ENCODE data around the gene WASF2. TPM values are rescaled to one million over a fixed set of nuclear protein-coding genes. Genes with fewer than 3 reads are reported as not detected.

WASF2 gene
- total RNA-seq, 4 donors from 2014 or later, result 74.7 to 107 (median 79.8) TPM

DNA sequence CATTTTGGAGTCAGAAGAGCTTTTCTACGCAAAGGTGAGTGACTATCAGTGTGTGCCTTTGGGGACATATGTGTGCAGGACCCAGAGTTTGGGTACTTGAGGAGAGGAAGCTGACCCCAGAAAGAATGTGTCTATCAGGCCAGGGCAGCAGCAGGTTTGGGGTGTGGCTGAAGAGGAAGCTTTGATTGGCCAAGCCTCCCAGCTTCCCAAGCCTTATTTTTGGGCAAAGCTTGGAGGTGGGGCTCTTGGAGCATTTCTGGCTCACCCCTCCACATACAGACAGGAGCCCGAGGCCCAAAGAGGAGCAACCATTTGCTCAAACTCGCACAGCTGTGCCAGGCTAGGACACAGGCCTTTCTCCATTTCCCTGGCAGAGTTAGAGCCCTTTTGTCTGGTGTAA is 92.9 kb downstream of the WASF2 start:
- peaks cover 0 to 72% (median 9%) of the 10 kb centered on the region in 3 donors for H3K4me1 ChIP-seq
- no peak overlapping the region for H3K4me3 ChIP-seq
- no peaks in the 10 kb centered on the region for H3K27me3 ChIP-seq
- no peak overlapping the region for H3K27ac ChIP-seq
- 42% methylated on average over 2 of the region's 3 CpGs; no CpG with 5 or more reads in 1 of the 2 donors for WGBS, 2 donors (ENCODE audit: low coverage in 1 of 2)
- no peak for TF ChIP-seq POLR2AphosphoS5 (IDR thresholded peaks at IDR 0.05)
- TF ChIP-seq, protein P1, sequence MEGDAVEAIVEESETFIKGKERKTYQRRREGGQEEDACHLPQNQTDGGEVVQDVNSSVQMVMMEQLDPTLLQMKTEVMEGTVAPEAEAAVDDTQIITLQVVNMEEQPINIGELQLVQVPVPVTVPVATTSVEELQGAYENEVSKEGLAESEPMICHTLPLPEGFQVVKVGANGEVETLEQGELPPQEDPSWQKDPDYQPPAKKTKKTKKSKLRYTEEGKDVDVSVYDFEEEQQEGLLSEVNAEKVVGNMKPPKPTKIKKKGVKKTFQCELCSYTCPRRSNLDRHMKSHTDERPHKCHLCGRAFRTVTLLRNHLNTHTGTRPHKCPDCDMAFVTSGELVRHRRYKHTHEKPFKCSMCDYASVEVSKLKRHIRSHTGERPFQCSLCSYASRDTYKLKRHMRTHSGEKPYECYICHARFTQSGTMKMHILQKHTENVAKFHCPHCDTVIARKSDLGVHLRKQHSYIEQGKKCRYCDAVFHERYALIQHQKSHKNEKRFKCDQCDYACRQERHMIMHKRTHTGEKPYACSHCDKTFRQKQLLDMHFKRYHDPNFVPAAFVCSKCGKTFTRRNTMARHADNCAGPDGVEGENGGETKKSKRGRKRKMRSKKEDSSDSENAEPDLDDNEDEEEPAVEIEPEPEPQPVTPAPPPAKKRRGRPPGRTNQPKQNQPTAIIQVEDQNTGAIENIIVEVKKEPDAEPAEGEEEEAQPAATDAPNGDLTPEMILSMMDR (IDR thresholded peaks at IDR 0.05), result no peak
- no peak for TF ChIP-seq EP300 (IDR thresholded peaks at IDR 0.05)
- no peak for TF ChIP-seq POLR2A (IDR thresholded peaks at IDR 0.05)
- ATAC-seq, result no peak
- no peaks in the 10 kb centered on the region for H3K9me3 ChIP-seq
- H3K36me3 ChIP-seq, result no peaks in the 10 kb centered on the region

DNA sequence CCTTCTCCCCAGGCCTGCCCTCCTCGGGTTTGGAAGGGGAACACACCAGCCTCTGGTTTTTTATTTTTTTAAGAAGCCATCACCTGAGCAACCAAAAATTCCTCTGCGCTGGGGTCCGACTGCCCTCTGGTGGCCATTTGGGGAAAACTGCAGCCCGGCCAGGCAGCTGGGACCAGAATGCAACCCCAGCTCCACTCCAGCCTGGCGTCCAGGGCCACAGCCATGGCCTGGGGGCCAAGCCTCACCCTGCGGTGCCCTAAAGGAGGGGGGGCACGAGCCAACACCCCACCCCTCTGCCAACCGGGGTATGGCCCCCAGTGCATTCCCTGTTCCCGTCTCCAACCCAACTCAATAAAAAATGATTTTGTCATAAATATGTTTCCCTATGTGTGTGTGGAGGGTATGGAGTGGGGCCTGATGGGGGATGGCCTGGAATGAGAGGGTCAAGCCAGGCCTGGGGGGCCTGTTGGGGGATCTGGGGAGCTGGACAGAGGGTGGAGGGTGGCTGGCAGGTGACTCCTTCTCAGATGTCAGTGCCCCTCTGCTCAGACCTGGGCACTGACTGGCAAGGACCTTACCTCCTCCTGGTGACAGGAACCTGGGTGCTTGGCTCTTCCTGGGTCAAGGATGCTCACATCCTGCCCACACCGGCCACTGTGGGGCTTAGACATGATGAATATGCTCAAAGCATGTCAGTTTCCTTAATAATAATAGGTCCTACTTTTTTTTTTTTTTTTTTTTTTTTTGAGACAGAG is 94.3 kb downstream of the WASF2 start:
- H3K9me3 ChIP-seq, result no peaks in the 10 kb centered on the region
- H3K36me3 ChIP-seq, result no peaks in the 10 kb centered on the region
- ATAC-seq, result peak; percentile 23
- no peak for TF ChIP-seq POLR2AphosphoS5 (IDR thresholded peaks at IDR 0.05)
- TF ChIP-seq, protein P1 (IDR thresholded peaks at IDR 0.05), result peak; percentile 96 to 98 (median 97)
- 17 to 38% methylated on average over 1 to 2 of the region's 10 CpGs for WGBS, 2 donors (ENCODE audit: low coverage in 1 of 2)
- H3K4me1 ChIP-seq, result peaks cover 0 to 71% (median 18%) of the 10 kb centered on the region in 3 donors
- no peak overlapping the region for H3K27ac ChIP-seq
- H3K4me3 ChIP-seq, result no peak overlapping the region
- H3K27me3 ChIP-seq, result no peaks in the 10 kb centered on the region

DNA sequence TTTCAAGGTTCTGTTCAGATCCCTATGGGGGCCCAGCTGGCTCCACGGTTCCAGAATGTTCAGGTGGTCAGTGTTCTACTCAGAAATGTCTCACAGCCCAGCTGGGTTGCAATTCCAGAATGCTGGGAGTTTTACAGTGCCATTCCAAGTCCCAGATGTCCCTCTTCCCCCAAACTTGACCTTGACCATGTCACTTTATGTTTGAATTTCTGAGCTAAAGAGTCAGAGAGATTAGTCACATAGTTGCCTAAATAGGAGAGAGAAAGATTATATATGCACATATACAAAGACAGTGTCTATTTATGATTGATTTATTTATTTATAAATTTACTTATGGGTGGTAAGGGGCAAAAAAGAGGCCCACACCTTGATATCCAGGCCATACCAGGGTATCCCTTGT is 95.0 kb downstream of the WASF2 start:
- no peak for TF ChIP-seq POLR2AphosphoS5 (IDR thresholded peaks at IDR 0.05)
- TF ChIP-seq POLR2A (IDR thresholded peaks at IDR 0.05), result no peak
- TF ChIP-seq, protein P1 (IDR thresholded peaks at IDR 0.05), result no peak
- no peak for TF ChIP-seq EP300 (IDR thresholded peaks at IDR 0.05)
- H3K27ac ChIP-seq, result no peak overlapping the region
- ATAC-seq, result no peak
- H3K4me3 ChIP-seq, result no peak overlapping the region
- H3K27me3 ChIP-seq, result no peaks in the 10 kb centered on the region
- 75% methylated on average over 1 of the region's 1 CpG; no CpG with 5 or more reads in 1 of the 2 donors for WGBS, 2 donors (ENCODE audit: low coverage in 1 of 2)
- H3K4me1 ChIP-seq, result peaks cover 0 to 65% (median 15%) of the 10 kb centered on the region in 3 donors
- H3K36me3 ChIP-seq, result no peaks in the 10 kb centered on the region
- H3K9me3 ChIP-seq, result no peaks in the 10 kb centered on the region

DNA sequence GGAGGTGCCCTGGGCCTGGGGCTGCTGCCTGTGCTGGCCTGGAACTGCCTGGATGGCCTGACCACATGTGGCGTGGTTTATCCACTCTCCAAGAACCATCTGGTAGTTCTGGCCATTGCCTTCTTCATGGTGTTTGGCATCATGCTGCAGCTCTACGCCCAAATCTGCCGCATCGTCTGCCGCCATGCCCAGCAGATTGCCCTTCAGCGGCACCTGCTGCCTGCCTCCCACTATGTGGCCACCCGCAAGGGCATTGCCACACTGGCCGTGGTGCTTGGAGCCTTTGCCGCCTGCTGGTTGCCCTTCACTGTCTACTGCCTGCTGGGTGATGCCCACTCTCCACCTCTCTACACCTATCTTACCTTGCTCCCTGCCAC is 95.7 kb downstream of the WASF2 start:
- peaks cover 0 to 58% (median 15%) of the 10 kb centered on the region in 3 donors for H3K4me1 ChIP-seq
- no peak overlapping the region for H3K4me3 ChIP-seq
- no peaks in the 10 kb centered on the region for H3K27me3 ChIP-seq
- ATAC-seq, result no peak
- H3K9me3 ChIP-seq, result no peaks in the 10 kb centered on the region
- no peak overlapping the region for H3K27ac ChIP-seq
- TF ChIP-seq POLR2A (IDR thresholded peaks at IDR 0.05), result no peak
- TF ChIP-seq, protein P1 (IDR thresholded peaks at IDR 0.05), result no peak
- TF ChIP-seq EP300 (IDR thresholded peaks at IDR 0.05), result no peak
- TF ChIP-seq POLR2AphosphoS5 (IDR thresholded peaks at IDR 0.05), result no peak
- H3K36me3 ChIP-seq, result no peaks in the 10 kb centered on the region
- WGBS, 2 donors (ENCODE audit: low coverage in 1 of 2), result 92 to 98% methylated on average over 6 to 8 of the region's 9 CpGs
